ENCODE measurements around the gene RTP4.

- TF ChIP-seq CTCF (IDR thresholded peaks at IDR 0.05): no peak
- no peak for TF ChIP-seq POLR2AphosphoS5 (IDR thresholded peaks at IDR 0.05; ENCODE audit: low read depth, low read length)
- TF ChIP-seq TCF7L2 (IDR thresholded peaks at IDR 0.05; ENCODE audit: low read depth, low read length): no peak
- no peak for TF ChIP-seq SIN3A (IDR thresholded peaks at IDR 0.05; ENCODE audit: borderline replicate concordance, insufficient read depth, low read depth, low read length)
- TF ChIP-seq REST (IDR thresholded peaks at IDR 0.05; ENCODE audit: insufficient read depth in 1 of 2, low read depth in 2 of 2, low read length in 1 of 2): no peak
Measured at GRCh38 chr3:187361835-187362234, 6.3 kb upstream of the RTP4 start.
